Fibroblast of mammary gland (primary cell): ENCODE data around the gene LSMEM2.

ENCODE experiments used
- DNase-seq: peaks from one replicate; pipeline ENCODE4 v3.0.0-alpha.2; 2010; ENCODE audit warnings: low read depth
- H3K4me3 ChIP-seq: 2 replicates; pipeline ENCODE4 v1.5.1; 2011; ENCODE audit warnings: low read depth, mild to moderate bottlenecking, low read length, moderate library complexity; ENCODE audit not compliant: control insufficient read depth
- CTCF ChIP-seq: conservative IDR thresholded peaks from 2 replicates; pipeline ENCODE4 v1.5.1; 2011; ENCODE audit warnings: low read depth, low read length, inconsistent platforms; ENCODE audit not compliant: control insufficient read depth, insufficient read depth

LSMEM2 gene

GRCh38 chr3:50245831-50246516, 32.9 kb upstream of the LSMEM2 start:
- peak overlapping the region; percentile 32 for H3K4me3 ChIP-seq
- peak; percentile 85 for DNase-seq
- TF ChIP-seq CTCF: peak; percentile 91

- DNase-seq: peak; percentile 96
- H3K4me3 ChIP-seq: no peak overlapping the region
- TF ChIP-seq CTCF: no peak
Measured at GRCh38 chr3:50246517-50246954, 32.4 kb upstream of the LSMEM2 start.

GRCh38 chr3:50248387-50248786, 30.5 kb upstream of the LSMEM2 start:
- H3K4me3 ChIP-seq: no peak overlapping the region
- TF ChIP-seq CTCF: no peak
- peak; percentile 46 for DNase-seq

GRCh38 chr3:50249457-50249856, 29.4 kb upstream of the LSMEM2 start:
- no peak for TF ChIP-seq CTCF
- DNase-seq: no peak
- H3K4me3 ChIP-seq: no peak overlapping the region

- H3K4me3 ChIP-seq: no peak overlapping the region
- TF ChIP-seq CTCF: no peak
- DNase-seq: no peak
Measured at GRCh38 chr3:50250514-50250913, 28.4 kb upstream of the LSMEM2 start.

GRCh38 chr3:50251220-50251619, 27.7 kb upstream of the LSMEM2 start:
- peak; percentile 98 for DNase-seq
- TF ChIP-seq CTCF: no peak
- no peak overlapping the region for H3K4me3 ChIP-seq
